DMS53 treated with DMSO at 0.1 percent for 48 hours (cell line): ENCODE data around the gene FFAR1.

Experiments
- DNase-seq: peaks from one replicate; lab custom pipeline; 2025; ENCODE audit not compliant: unreplicated experiment; lab: John Stamatoyannopoulos, UW

The FFAR1 gene

DNA sequence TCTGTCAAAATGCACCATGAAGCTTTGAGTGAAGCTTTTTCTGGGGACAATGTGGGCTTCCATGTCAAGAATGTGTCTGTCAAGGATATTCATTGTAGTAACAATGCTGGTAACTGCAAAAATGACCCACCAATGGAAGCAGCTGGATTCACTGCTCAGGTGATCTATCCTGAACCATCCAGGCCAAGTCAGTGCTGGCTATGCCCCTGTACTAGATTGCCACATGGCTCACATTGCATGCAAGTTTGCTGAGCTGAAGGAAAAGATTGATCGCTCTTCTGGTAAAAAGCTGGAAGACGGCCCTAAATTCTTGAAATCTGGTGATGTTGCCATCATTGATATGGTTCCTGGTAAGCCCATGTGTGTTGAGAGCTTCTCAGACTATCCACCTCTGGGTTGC lies 35.8 kb downstream of the FFAR1 start:
- DNase-seq = no peak

DNA sequence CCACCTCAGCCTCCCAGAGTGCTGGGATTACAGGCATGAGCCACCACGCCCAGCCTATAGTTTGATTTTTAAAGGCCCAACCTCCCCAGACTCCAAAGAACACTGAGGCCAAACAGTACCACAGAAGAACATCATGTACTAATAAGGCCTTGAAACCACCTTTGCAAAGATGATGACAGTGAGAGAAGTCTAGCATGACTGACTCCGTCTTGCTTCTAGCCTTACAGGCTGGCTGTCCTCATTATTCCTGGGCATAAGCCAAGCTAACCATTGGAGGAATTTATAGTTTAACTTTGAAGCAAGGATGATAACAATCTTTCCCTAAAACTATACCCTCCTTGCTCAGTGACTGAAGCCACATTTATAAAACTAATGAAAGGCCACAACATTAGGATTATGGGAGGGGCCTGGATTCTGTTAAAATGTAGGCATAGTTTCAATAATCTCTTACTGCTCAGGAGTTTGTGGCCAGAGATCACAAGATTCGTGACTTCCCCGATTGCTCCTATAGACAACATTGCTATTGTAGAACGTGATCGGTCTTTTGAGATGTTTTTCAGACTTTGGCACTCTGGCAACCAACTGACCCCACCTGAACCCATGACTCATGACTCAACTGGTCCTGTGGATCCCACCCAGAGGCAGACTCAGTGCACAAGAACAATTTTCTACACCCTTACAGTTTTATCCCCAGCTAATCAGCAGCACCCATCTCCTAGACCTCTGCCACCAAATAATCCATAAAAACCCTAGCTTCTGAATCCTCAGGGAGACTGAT lies 40.8 kb downstream of the FFAR1 start:
- DNase-seq = no peak

GRCh38 chr19:35389192-35389861 lies 41.6 kb downstream of the FFAR1 start:
- no peak for DNase-seq

GRCh38 chr19:35392742-35393715 lies 45.3 kb downstream of the FFAR1 start:
- no peak for DNase-seq

- DNase-seq = no peak
Observed at GRCh38 chr19:35395382-35396199, 47.9 kb downstream of the FFAR1 start.

DNA sequence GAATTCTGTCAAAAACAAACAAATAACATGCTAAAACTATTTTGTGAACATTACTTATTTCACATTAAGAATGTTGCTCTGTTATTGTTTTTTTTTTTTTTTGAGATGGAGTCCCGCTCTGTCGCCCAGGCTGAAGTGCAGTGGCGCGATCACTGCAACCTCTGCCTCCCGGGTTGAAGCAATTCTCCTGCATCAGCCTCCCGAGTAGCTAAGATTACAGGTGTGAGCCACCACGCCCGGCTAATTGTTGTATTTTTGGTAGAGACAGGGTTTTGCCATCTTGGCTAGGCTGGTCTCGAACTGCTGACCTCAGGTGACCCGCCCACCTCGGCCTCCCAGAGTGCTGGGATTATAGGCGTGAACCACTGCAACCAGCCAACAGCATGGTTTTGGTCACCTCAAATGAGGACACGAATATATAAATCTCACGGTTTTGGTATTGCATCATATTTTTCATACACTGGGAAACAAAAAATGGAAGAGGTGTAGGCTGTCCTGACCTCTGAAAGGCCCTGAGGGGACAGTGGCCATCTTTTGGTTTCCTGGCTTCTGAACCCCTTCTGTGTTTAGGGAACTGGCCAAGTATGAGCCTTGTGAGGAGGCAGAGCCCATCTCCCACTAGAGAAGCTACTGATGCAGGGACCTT lies 48.7 kb downstream of the FFAR1 start:
- no peak for DNase-seq

- DNase-seq = no peak
Observed at GRCh38 chr19:35397064-35397463, 49.4 kb downstream of the FFAR1 start.
